ENCODE data around the gene LGR5.
A peak's percentile ranks its signal among the peaks of the same experiment; 100 is the strongest.
"Not testable (repeated sequence)": the region's sequence is repeated elsewhere in the genome, so short reads cannot be mapped to it uniquely, and the experiment has no call there.

Gene LGR5

GRCh38 chr12:71551529-71551928, 111.9 kb downstream of the LGR5 start:
- no peak for DNase-seq (ENCODE audit: low spot score)

- DNase-seq (ENCODE audit: low spot score): no peak
Observed at GRCh38 chr12:71552728-71553501, 113.3 kb downstream of the LGR5 start.

- DNase-seq (ENCODE audit: low spot score): no peak
Observed at GRCh38 chr12:71555191-71555590, 115.6 kb downstream of the LGR5 start.

- not testable (repeated sequence) for DNase-seq (ENCODE audit: low spot score)
Observed at GRCh38 chr12:71555789-71556188, 116.2 kb downstream of the LGR5 start.

- DNase-seq (ENCODE audit: low spot score): no peak
Observed at GRCh38 chr12:71556448-71556847, 116.8 kb downstream of the LGR5 start.

GRCh38 chr12:71556875-71557274, 117.3 kb downstream of the LGR5 start:
- peak; percentile 77 for DNase-seq (ENCODE audit: low spot score)

- DNase-seq (ENCODE audit: low spot score): no peak
Observed at GRCh38 chr12:71558445-71558844, 118.8 kb downstream of the LGR5 start.

GRCh38 chr12:71562676-71563595, 123.3 kb downstream of the LGR5 start:
- no peak for DNase-seq (ENCODE audit: low spot score)

GRCh38 chr12:71565535-71565934, 125.9 kb downstream of the LGR5 start:
- no peak for DNase-seq (ENCODE audit: low spot score)

GRCh38 chr12:71566655-71567054, 127.1 kb downstream of the LGR5 start:
- no peak for DNase-seq (ENCODE audit: low spot score)

GRCh38 chr12:71567537-71567936, 127.9 kb downstream of the LGR5 start:
- no peak for DNase-seq (ENCODE audit: low spot score)

GRCh38 chr12:71569885-71570284, 130.3 kb downstream of the LGR5 start:
- DNase-seq (ENCODE audit: low spot score): not testable (repeated sequence)

GRCh38 chr12:71576496-71576895, 136.9 kb downstream of the LGR5 start:
- no peak for DNase-seq (ENCODE audit: low spot score)

- no peak for DNase-seq (ENCODE audit: low spot score)
Observed at GRCh38 chr12:71578694-71579258, 139.2 kb downstream of the LGR5 start.

GRCh38 chr12:71581206-71581605, 141.6 kb downstream of the LGR5 start:
- DNase-seq (ENCODE audit: low spot score): no peak

GRCh38 chr12:71582925-71583324, 143.3 kb downstream of the LGR5 start:
- no peak for DNase-seq (ENCODE audit: low spot score)

GRCh38 chr12:71584356-71584755, 144.8 kb downstream of the LGR5 start:
- no peak for DNase-seq (ENCODE audit: low spot score)

GRCh38 chr12:71585218-71585617, 145.6 kb downstream of the LGR5 start:
- no peak for DNase-seq (ENCODE audit: low spot score)

- no peak for DNase-seq (ENCODE audit: low spot score)
Observed at GRCh38 chr12:71587012-71587411, 147.4 kb downstream of the LGR5 start.

- peak; percentile 8 for DNase-seq (ENCODE audit: low spot score)
Observed at GRCh38 chr12:71589478-71589881, 149.9 kb downstream of the LGR5 start.

GRCh38 chr12:71591601-71592000, 152.0 kb downstream of the LGR5 start:
- DNase-seq (ENCODE audit: low spot score): no peak

GRCh38 chr12:71592841-71593240, 153.2 kb downstream of the LGR5 start:
- DNase-seq (ENCODE audit: low spot score): no peak
